22Rv1 (cell line): ENCODE results near the gene APBA2.

Source experiments
- H3K27ac ChIP-seq: fragments of 450-650 bp; 2 replicates; pipeline ENCODE4 v1.5.1; 2017
- ZFX ChIP-seq: fragments of 450-650 bp; IDR thresholded peaks from 2 replicates; pipeline ENCODE4 v1.6.1; 2017; ENCODE audit warnings: antibody characterized with exemption, borderline replicate concordance
- TF ChIP-seq, protein P1 (sequence below): fragments of 450-650 bp; IDR thresholded peaks from 2 replicates; pipeline ENCODE4 v1.5.1; 2017; ENCODE audit warnings: mild to moderate bottlenecking

The APBA2 gene

DNA sequence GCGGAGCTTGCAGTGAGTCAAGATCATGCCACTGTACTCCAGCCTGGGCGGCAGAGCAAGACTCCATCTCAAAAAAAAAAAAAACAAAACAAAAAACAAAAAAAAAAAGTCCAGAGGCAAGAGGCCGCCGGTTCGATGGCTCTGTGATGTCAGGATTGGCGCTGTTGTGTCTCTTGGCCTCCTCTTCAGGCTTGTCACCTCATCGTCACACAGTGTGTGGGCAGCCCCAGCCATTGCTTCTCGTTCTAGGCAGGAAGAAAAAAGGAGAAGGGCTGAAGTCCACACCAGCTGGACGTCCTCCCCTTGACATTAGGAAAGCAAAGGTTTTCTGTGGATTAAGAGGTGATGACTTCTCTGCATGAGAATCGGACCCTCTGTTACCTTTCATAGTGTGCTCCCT is 192.8 kb downstream of the APBA2 start:
- TF ChIP-seq, protein P1, sequence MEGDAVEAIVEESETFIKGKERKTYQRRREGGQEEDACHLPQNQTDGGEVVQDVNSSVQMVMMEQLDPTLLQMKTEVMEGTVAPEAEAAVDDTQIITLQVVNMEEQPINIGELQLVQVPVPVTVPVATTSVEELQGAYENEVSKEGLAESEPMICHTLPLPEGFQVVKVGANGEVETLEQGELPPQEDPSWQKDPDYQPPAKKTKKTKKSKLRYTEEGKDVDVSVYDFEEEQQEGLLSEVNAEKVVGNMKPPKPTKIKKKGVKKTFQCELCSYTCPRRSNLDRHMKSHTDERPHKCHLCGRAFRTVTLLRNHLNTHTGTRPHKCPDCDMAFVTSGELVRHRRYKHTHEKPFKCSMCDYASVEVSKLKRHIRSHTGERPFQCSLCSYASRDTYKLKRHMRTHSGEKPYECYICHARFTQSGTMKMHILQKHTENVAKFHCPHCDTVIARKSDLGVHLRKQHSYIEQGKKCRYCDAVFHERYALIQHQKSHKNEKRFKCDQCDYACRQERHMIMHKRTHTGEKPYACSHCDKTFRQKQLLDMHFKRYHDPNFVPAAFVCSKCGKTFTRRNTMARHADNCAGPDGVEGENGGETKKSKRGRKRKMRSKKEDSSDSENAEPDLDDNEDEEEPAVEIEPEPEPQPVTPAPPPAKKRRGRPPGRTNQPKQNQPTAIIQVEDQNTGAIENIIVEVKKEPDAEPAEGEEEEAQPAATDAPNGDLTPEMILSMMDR: no peak
- no peak for TF ChIP-seq ZFX
- no peak overlapping the region for H3K27ac ChIP-seq

DNA sequence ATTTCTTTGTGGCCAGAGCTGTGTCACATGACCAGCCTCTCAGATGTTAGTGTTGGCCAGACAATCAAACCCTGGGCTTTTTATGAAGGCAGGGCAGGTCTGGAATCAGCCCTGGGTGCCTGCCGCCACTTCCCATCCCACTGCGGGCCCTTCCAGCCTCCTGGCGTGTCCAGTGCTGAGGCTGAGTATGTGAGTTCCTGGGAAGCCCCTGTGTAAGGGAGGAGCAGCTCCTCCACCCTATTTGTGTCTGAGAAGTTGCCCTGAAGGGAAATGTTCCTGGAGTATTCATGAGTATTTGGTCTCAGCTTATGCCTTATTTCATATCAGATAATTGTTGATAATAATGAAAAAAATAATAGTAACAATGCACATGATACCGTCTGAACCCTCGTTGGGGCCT is 193.7 kb downstream of the APBA2 start:
- H3K27ac ChIP-seq: no peak overlapping the region
- TF ChIP-seq, protein P1: no peak
- TF ChIP-seq ZFX: no peak

DNA sequence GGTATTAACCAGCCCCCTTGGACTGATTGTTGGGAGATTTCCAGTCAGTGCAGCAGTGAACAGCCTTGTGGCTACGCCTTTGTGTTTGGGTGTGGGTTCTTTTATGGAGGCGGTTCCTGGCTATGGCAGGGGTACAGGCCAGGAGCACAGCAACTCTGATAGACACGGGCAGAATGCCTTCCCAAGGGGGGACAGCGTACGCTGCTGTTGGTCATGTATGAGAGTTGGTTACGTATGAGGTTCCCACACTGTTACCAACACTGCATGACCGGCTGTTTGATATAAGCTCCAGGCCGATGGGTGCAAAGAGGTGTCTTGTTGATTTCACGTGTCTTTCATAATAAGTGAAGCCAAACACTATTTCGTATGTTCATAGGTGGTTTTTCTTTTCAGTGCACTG is 196.0 kb downstream of the APBA2 start:
- TF ChIP-seq, protein P1: no peak
- no peak for TF ChIP-seq ZFX
- H3K27ac ChIP-seq: no peak overlapping the region

DNA sequence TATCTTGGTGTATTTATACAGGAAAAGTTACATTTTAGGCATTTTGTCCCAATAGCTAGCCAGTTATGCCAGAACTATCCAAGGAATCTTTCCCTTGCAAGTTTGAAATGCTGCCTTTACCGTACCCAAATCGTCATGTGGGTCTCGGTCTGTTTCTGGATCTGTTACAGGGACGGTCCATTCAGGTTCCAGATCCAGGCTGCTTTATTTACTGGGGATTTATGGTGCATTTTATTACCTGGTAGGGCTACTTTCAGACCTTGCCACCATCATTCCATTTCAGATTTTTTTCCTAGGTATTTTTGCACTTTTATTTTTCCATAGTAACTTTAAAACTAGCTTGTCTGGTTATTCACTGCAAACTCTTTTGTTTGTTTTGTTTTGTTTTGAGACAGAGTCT is 197.4 kb downstream of the APBA2 start:
- no peak overlapping the region for H3K27ac ChIP-seq
- TF ChIP-seq, protein P1: no peak
- TF ChIP-seq ZFX: no peak

DNA sequence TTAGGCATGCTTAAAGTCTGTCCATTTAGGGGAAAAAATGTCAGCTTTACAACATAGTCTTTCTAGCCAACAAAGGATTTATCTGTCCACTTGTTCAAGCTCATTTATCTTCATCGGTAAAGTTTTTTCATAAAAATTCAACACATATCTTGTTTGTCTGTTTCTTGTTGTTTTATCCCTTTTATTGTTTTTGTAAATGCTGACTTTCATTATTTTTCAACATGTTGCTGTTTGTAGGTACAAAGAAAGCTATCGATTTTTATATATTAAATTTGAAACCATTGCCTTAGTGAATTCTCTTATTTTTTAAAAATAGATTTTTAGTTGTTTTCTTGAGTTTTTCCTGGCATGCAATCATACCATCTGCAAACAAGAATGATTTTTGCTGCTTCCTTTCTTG is 198.1 kb downstream of the APBA2 start:
- no peak for TF ChIP-seq ZFX
- TF ChIP-seq, protein P1: no peak
- H3K27ac ChIP-seq: no peak overlapping the region

DNA sequence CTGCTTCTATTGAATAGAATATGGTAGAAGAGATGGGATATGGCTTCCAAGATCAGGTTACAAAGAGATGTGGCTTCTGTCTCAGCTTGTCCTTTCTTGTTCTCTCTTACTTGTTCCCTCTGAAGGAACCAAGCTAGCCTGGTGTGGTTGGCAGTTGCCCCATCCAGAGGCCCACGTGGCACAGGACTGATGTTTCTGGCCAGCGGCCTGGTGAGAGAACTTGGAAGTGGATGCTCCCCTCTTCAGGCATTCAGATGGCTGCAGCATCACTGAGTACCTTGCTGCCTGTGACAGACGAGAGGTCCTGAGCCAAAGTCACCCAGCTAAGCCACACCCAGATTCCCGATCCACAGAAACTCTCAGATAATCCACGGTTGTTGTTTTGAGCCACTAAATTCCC is 200.2 kb downstream of the APBA2 start:
- no peak overlapping the region for H3K27ac ChIP-seq
- TF ChIP-seq, protein P1: no peak
- TF ChIP-seq ZFX: no peak

DNA sequence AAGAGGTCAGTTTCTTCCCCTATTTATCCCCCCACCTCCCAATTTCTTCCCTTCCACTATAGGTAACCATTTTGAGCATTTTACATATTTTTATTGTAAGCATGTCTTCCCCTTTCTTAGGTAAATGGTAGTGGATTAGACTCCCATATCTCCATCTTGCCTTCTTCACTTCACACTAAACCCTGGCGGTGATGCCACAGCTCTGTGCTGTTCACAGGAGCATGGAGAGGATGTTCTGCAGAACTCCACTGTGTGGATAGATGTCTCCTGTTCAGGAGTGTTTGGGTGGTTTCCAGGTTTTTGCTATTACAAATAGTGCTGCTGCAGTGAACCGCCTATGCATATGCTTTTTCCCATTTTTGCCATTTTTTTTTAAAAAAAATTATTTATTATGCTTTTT is 201.1 kb downstream of the APBA2 start:
- H3K27ac ChIP-seq: no peak overlapping the region
- TF ChIP-seq ZFX: no peak
- TF ChIP-seq, protein P1: no peak
